ENCODE measurements around the gene OTOP3.

The OTOP3 gene

GRCh38 chr17:74941128-74941725 is 5.5 kb downstream of the OTOP3 start:
- DNase-seq (ENCODE audit: low read depth): no peak

GRCh38 chr17:74943808-74944522 is 8.3 kb downstream of the OTOP3 start:
- DNase-seq (ENCODE audit: low read depth): no peak

GRCh38 chr17:74945543-74945942 is 9.8 kb downstream of the OTOP3 start:
- DNase-seq (ENCODE audit: low read depth): no peak

GRCh38 chr17:74946641-74947040 is 10.9 kb downstream of the OTOP3 start:
- DNase-seq (ENCODE audit: low read depth): no peak

- DNase-seq (ENCODE audit: low read depth): no peak
Measured at GRCh38 chr17:74947041-74947754, 11.5 kb downstream of the OTOP3 start.

GRCh38 chr17:74949455-74950115 is 13.9 kb downstream of the OTOP3 start:
- no peak for DNase-seq (ENCODE audit: low read depth)

GRCh38 chr17:74950207-74950606 is 14.5 kb downstream of the OTOP3 start:
- no peak for DNase-seq (ENCODE audit: low read depth)

- DNase-seq (ENCODE audit: low read depth): no peak
Measured at GRCh38 chr17:74951065-74951464, 15.4 kb downstream of the OTOP3 start.

GRCh38 chr17:74951680-74952421 is 16.2 kb downstream of the OTOP3 start:
- no peak for DNase-seq (ENCODE audit: low read depth)

- no peak for DNase-seq (ENCODE audit: low read depth)
Measured at GRCh38 chr17:74952431-74953133, 16.9 kb downstream of the OTOP3 start.

- no peak for DNase-seq (ENCODE audit: low read depth)
Measured at GRCh38 chr17:74953134-74953687, 17.5 kb downstream of the OTOP3 start.

- no peak for DNase-seq (ENCODE audit: low read depth)
Measured at GRCh38 chr17:74954115-74954514, 18.4 kb downstream of the OTOP3 start.

GRCh38 chr17:74954665-74955421 is 19.1 kb downstream of the OTOP3 start:
- no peak for DNase-seq (ENCODE audit: low read depth)

- DNase-seq (ENCODE audit: low read depth): no peak
Measured at GRCh38 chr17:74956093-74956492, 20.4 kb downstream of the OTOP3 start.

GRCh38 chr17:74957935-74958740 is 22.4 kb downstream of the OTOP3 start:
- DNase-seq (ENCODE audit: low read depth): peak; percentile 78

GRCh38 chr17:74959826-74960515 is 24.3 kb downstream of the OTOP3 start:
- DNase-seq (ENCODE audit: low read depth): no peak

- DNase-seq (ENCODE audit: low read depth): peak; percentile 20
Measured at GRCh38 chr17:74960570-74961342, 25.1 kb downstream of the OTOP3 start.

Measured in stimulated activated CD8-positive, alpha-beta memory T cell treated with anti-CD3 and anti-CD28 coated beads, Interleukin-7, amount 100 ng/mL, for 24 hours (primary cell).